Cardiac muscle cell (in vitro differentiated cells and primary cell): Measurements from ENCODE around the gene PRPF38A. TPM values are rescaled to one million over a fixed set of nuclear protein-coding genes. Genes with fewer than 3 reads are reported as not detected.

Experiments
- DNase-seq, 2 donors: peaks; one replicate each; pipeline versions ENCODE4 v3.0.0 to v3.0.0-alpha.2; 2010 to 2017; ENCODE audit warnings: low read depth in 1 of 2, low spot score in 1 of 2
- H3K27ac ChIP-seq: fragments of 200-600 bp; sonication (generic); 2 replicates; pipeline ENCODE4 v1.5.1; 2016
- H3K27me3 ChIP-seq: fragments of 200-600 bp; sonication (generic); 2 replicates; pipeline ENCODE4 v1.6.0; 2016; ENCODE audit warnings: control low read depth
- H3K36me3 ChIP-seq: fragments of 200-600 bp; sonication (generic); 2 replicates; pipeline ENCODE4 v1.5.1; 2016; ENCODE audit warnings: control low read depth
- H3K4me1 ChIP-seq: fragments of 200-600 bp; sonication (generic); 2 replicates; pipeline ENCODE4 v1.8.1; 2017; ENCODE audit warnings: low read depth, mild to moderate bottlenecking, mixed run types
- H3K4me3 ChIP-seq: fragments of 200-600 bp; sonication (generic); 2 replicates; pipeline ENCODE4 v1.5.1; 2016; ENCODE audit warnings: mild to moderate bottlenecking
- H3K9me3 ChIP-seq: fragments of 200-600 bp; sonication (generic); 2 replicates; pipeline ENCODE4 v1.5.1; 2017; ENCODE audit warnings: low read depth, mild to moderate bottlenecking, control low read depth
- CTCF ChIP-seq: IDR thresholded peaks from 2 replicates; pipeline ENCODE4 v1.5.1; 2012; ENCODE audit warnings: low read depth, mild to moderate bottlenecking, low read length
- polyA plus RNA-seq: library from polyadenylated mRNA; unstranded; fragments of >200 nt; fragmentation: Nextera tagmentation; extraction: Ambion mirVana; gene quantifications from 2 replicates; pipeline ENCODE4 v1.2.1, GENCODE V29; 2016
- total RNA-seq: library from RNA; depleted of rRNA; stranded (reverse); fragments of >200 nt; gene quantifications from 2 replicates; pipeline ENCODE4 v1.2.3, GENCODE V29; 2016

Gene PRPF38A
- total and polyA plus RNA-seq, 2 experiments from 2014 or later, result 18.9 to 43.4 TPM

DNA sequence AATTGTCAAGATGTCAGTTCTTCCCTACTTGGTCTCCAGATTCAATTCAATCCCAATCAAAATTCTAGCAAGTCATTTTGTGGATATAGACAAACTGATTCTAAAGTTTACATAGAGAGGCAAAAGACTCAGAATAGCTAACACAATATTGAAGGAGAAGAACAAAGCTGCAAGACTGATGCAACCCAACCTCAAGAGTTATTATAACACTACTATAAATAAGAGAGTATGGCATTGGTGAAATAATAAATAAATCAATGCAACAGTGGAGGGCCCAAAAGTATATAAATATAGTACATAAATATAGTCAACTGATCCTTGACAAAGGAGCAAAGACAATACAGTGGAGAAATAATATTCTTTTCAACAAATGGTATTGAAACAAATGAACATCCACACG lies 49.7 kb downstream of the PRPF38A start:
- TF ChIP-seq CTCF, result no peak
- Histone ChIP-seq H3K9me3 (no peaks in the 10 kb centered on the region), H3K4me1 (no peaks in the 10 kb centered on the region), H3K4me3 (no peak overlapping the region), H3K27ac (no peak overlapping the region), H3K36me3 (peaks cover 21% of the 10 kb centered on the region), H3K27me3 (no peaks in the 10 kb centered on the region)
- no peak for DNase-seq

DNA sequence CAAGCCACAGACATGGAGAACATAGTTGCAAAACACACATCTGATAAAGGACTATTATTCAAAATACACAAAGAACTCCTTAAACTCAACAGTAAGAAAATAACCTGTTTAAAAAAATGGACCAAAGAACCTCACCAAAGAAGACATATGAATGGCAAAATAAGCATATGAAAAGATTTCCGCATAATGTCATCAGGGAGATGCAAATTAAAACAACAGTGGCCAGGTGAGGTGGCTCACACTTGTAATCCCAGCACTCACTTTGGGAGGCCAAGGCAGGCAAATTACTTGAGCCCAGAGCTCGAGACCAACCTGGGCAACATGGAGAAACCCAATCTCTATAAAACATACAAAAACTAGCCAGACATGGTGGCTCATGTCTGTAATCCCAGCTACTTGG lies 50.4 kb downstream of the PRPF38A start:
- no peak for TF ChIP-seq CTCF
- H3K27me3 ChIP-seq, result no peaks in the 10 kb centered on the region
- no peak overlapping the region for H3K27ac ChIP-seq
- H3K4me3 ChIP-seq, result no peak overlapping the region
- no peaks in the 10 kb centered on the region for H3K4me1 ChIP-seq
- no peaks in the 10 kb centered on the region for H3K9me3 ChIP-seq
- peaks cover 21% of the 10 kb centered on the region for H3K36me3 ChIP-seq
- DNase-seq, result no peak

DNA sequence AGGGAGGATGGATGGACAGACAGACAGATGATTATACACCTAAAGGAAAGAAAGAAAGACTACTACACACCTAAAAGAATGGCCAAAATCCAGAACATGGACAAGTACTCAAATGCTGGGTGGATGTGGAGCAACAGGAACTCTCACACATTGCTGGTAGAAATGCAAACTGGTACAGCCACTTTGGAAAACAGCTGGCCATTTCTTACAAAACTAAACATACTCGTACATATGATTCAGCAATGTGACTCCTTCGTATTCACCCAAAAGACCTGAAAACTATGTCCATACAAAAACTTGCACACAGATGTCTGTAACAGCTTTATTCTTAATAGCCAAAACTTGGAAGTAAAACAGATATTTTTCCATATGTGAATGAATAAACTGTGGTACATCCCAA lies 51.3 kb downstream of the PRPF38A start:
- H3K9me3 ChIP-seq, result no peaks in the 10 kb centered on the region
- no peak for TF ChIP-seq CTCF
- H3K4me3 ChIP-seq, result no peak overlapping the region
- H3K4me1 ChIP-seq, result no peaks in the 10 kb centered on the region
- no peaks in the 10 kb centered on the region for H3K27me3 ChIP-seq
- no peak overlapping the region for H3K27ac ChIP-seq
- H3K36me3 ChIP-seq, result peaks cover 22% of the 10 kb centered on the region
- DNase-seq, result no peak

- peaks cover 31% of the 10 kb centered on the region for H3K36me3 ChIP-seq
- no peak overlapping the region for H3K4me3 ChIP-seq
- peak in 1 of 2 donors; percentile 15 for DNase-seq
- H3K27ac ChIP-seq, result no peak overlapping the region
- H3K27me3 ChIP-seq, result no peaks in the 10 kb centered on the region
- no peaks in the 10 kb centered on the region for H3K9me3 ChIP-seq
- TF ChIP-seq CTCF, result no peak
- H3K4me1 ChIP-seq, result no peaks in the 10 kb centered on the region
Observed at GRCh38 chr1:52460694-52461093, 56.3 kb downstream of the PRPF38A start.

DNA sequence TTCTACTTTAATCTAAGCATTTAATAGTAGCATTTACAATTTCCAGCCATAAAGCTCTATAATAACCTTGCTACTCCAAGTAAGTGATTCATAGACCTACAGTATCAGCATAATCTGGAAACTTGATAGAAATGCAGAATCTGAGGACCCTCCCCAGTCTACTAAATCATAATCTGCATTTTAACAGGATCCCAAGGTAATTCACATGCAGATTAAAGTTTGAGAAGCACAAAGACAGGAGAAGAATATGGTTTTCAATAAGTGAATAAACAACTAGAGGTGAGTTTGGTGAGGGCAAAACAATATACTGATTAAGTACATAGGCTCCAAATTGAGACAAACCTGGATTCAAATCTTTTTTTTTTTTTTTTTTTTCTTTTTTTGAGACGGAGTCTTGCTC lies 57.4 kb downstream of the PRPF38A start:
- Histone ChIP-seq H3K27ac (no peak overlapping the region), H3K27me3 (no peaks in the 10 kb centered on the region), H3K4me1 (no peaks in the 10 kb centered on the region), H3K9me3 (no peaks in the 10 kb centered on the region), H3K36me3 (peaks cover 28% of the 10 kb centered on the region), H3K4me3 (no peak overlapping the region)
- no peak for TF ChIP-seq CTCF
- no peak for DNase-seq

GRCh38 chr1:52463891-52464290 lies 59.5 kb downstream of the PRPF38A start:
- peaks cover 19% of the 10 kb centered on the region for H3K36me3 ChIP-seq

More at GRCh38 chr1:52463891-52464290, 59.5 kb downstream of the PRPF38A start:
- no peak for DNase-seq
- no peak for TF ChIP-seq CTCF
- Histone ChIP-seq H3K4me1 (no peaks in the 10 kb centered on the region), H3K27ac (no peak overlapping the region), H3K4me3 (no peak overlapping the region), H3K27me3 (no peaks in the 10 kb centered on the region), H3K9me3 (no peaks in the 10 kb centered on the region)
